HCT116 (cell line): ENCODE results near the gene PNPO. TPM values are rescaled to one million over a fixed set of nuclear protein-coding genes. Genes with fewer than 3 reads are reported as not detected.

ENCODE experiments used
- ATAC-seq: fragments of 200-7000 bp; cut with Tn5 transposase; 2 replicates; pipeline ENCODE4 v1.9.1; 2020; ENCODE audit warnings: mild to moderate bottlenecking, moderate library complexity
- BruUV-seq: library from RNA; stranded (reverse); fragments of 400-500 nt; replicated peaks from 2 replicates; lab custom pipeline; 2021; lab: Mats Ljungman, UMichigan
- CTCF ChIA-PET: fragments of 300-600 bp; sonication (Branson Sonifier 250); formaldehyde crosslinking; loops from one replicate; lab custom pipeline; 2021; ENCODE audit warnings: antibody characterized with exemption; lab: Charles Lee
- POLR2A ChIA-PET: fragments of 300-600, 350-600 bp; sonication (Branson Sonifier 250); formaldehyde crosslinking; loops from one replicate; lab custom pipeline; 2021; ENCODE audit warnings: antibody characterized with exemption; lab: Charles Lee
- RAD21 ChIA-PET, 2 experiments: fragments of 300-600 bp; sonication (Branson Sonifier 250); formaldehyde crosslinking; loops; one replicate each; lab custom pipeline; 2023; ENCODE audit warnings: low total read pairs in 2 of 2; ENCODE audit not compliant: uncharacterized antibody in 2 of 2, unreplicated experiment in 2 of 2, low non-redundant PET in 1 of 2; lab: Charles Lee
- DNase-seq: peaks from one replicate; pipeline ENCODE4 v3.0.0-alpha.2; 2010; ENCODE audit warnings: low read depth, low spot score
- H2AFZ ChIP-seq: fragments of 200-600 bp; shearing (Covaris generic), sonication (generic); 2 replicates; pipeline ENCODE4 v1.6.1; 2017; ENCODE audit warnings: low read depth, mixed run types, mixed read lengths, antibody characterized with exemption, low read length; ENCODE audit not compliant: poor library complexity, severe bottlenecking
- H3K27ac ChIP-seq: 2 replicates; pipeline ENCODE4 v1.5.1; 2012; ENCODE audit warnings: low read depth, low read length
- H3K27me3 ChIP-seq: fragments of 200-600 bp; sonication (generic); 2 replicates; pipeline ENCODE4 v1.6.1; 2016; ENCODE audit warnings: mixed run types, low read length, mixed read lengths; ENCODE audit not compliant: insufficient read depth
- H3K36me3 ChIP-seq, 2 experiments: fragments of 200-500 bp in 1 of 2; fragments of 200-600 bp in 1 of 2; sonication (Bioruptor generic) in 1 of 2; sonication (generic) in 1 of 2; 2 replicates each; pipeline versions ENCODE4 v1.5.1 to v1.6.1; 2014 to 2016; ENCODE audit warnings: low read length in 2 of 2, inconsistent platforms in 1 of 2, mixed read lengths in 1 of 2, mixed run types in 1 of 2; ENCODE audit not compliant: insufficient read depth in 2 of 2, control insufficient read depth in 1 of 2
- H3K4me1 ChIP-seq, 2 experiments: fragments of 200-600 bp in 1 of 2; sonication (generic) in 1 of 2; 2 replicates each; pipeline versions ENCODE4 v1.5.1 to v1.6.1; 2012 to 2017; ENCODE audit warnings: low read length in 2 of 2, inconsistent platforms in 1 of 2, mild to moderate bottlenecking in 1 of 2, mixed read lengths in 1 of 2, mixed run types in 1 of 2, moderate library complexity in 1 of 2; ENCODE audit not compliant: insufficient read depth in 2 of 2, control insufficient read depth in 1 of 2
- H3K4me2 ChIP-seq: fragments of 200-600 bp; sonication (generic); 2 replicates; pipeline ENCODE4 v1.6.1; 2017; ENCODE audit warnings: mixed run types, low read length, mixed read lengths
- H3K4me3 ChIP-seq, 2 experiments: fragments of 200-600 bp in 1 of 2; sonication (generic) in 1 of 2; replicated peaks in 1 of 2; 2 replicates each; pipeline ENCODE4 v1.5.1; 2011 to 2016; ENCODE audit warnings: low read length in 2 of 2, control low read depth in 1 of 2, low read depth in 1 of 2, mild to moderate bottlenecking in 1 of 2, mixed read lengths in 1 of 2, mixed run types in 1 of 2
- H3K79me2 ChIP-seq: fragments of 200-600 bp; sonication (generic); 2 replicates; pipeline ENCODE4 v1.6.1; 2017; ENCODE audit warnings: mild to moderate bottlenecking, mixed run types, low read length, moderate library complexity, mixed read lengths; ENCODE audit not compliant: insufficient read depth
- H3K9ac ChIP-seq: fragments of 200-600 bp; sonication (generic); 2 replicates; pipeline ENCODE4 v1.6.1; 2016; ENCODE audit warnings: low read length, mixed read lengths
- H3K9me2 ChIP-seq: fragments of 200-600 bp; sonication (generic), shearing (Covaris generic); 2 replicates; pipeline ENCODE4 v1.6.1; 2017; ENCODE audit warnings: mixed run types, mild to moderate bottlenecking, moderate library complexity; ENCODE audit not compliant: insufficient read depth
- H3K9me3 ChIP-seq, 2 experiments: fragments of 200-500 bp in 1 of 2; fragments of 200-600 bp in 1 of 2; sonication (Bioruptor generic) in 1 of 2; sonication (generic) in 1 of 2; 2 replicates each; pipeline ENCODE4 v1.6.1; 2014 to 2017; ENCODE audit warnings: low read length in 2 of 2, mixed read lengths in 2 of 2, inconsistent platforms in 1 of 2, low read depth in 1 of 2, mild to moderate bottlenecking in 1 of 2, mixed run types in 1 of 2, moderate library complexity in 1 of 2; ENCODE audit not compliant: control insufficient read depth in 1 of 2, insufficient read depth in 1 of 2
- H4K20me1 ChIP-seq: fragments of 200-600 bp; sonication (generic), shearing (Covaris generic); 2 replicates; pipeline ENCODE4 v1.6.1; 2017; ENCODE audit warnings: mixed run types, mild to moderate bottlenecking, moderate library complexity; ENCODE audit not compliant: insufficient read depth
- ELF1 ChIP-seq: IDR thresholded peaks from 2 replicates; pipeline ENCODE4 v1.6.1; 2012; ENCODE audit warnings: low read depth, borderline replicate concordance
- FOSL1 ChIP-seq: IDR thresholded peaks from 2 replicates; pipeline ENCODE4 v1.6.1; 2012; ENCODE audit warnings: low read depth
- REST ChIP-seq: IDR thresholded peaks from 2 replicates; pipeline ENCODE4 v1.6.1; 2012; ENCODE audit warnings: low read depth
- intact Hi-C: fragments of 100-400 bp; cut with micrococcal nuclease; formaldehyde crosslinking; loops from 2 replicates; pipeline ENCODE4 v1.10.0; 2022
- total RNA-seq: library from RNA; stranded (reverse); gene quantifications from one replicate; pipeline ENCODE4 v1.2.1, GENCODE V29; 2021; ENCODE audit not compliant: unreplicated experiment

PNPO gene
- total RNA-seq, 1 experiment from 2014 or later: 74.9 TPM

GRCh38 chr17:47955497-47956461 is 14.4 kb downstream of the PNPO start:
- POLR2A ChIA-PET: interaction anchor here (3.1 kb wide), 1 partner anchor 15 kb away, joined by 15 read pairs; the partner anchor contains the start of gene CDK5RAP3
- H3K9me3 ChIP-seq: no peaks in the 10 kb centered on the region
- H3K4me2 ChIP-seq: peak overlapping the region; percentile 40
- H3K9me2 ChIP-seq: no peaks in the 10 kb centered on the region
- peak; percentile 25; the same call in 1 of the 2 replicates for ATAC-seq
- H3K36me3 ChIP-seq: no peaks in the 10 kb centered on the region
- no peaks in the 10 kb centered on the region for H3K79me2 ChIP-seq
- no peak overlapping the region; the same call in 1 of the 2 replicates for H3K27ac ChIP-seq
- H3K27me3 ChIP-seq: no peaks in the 10 kb centered on the region
- H2AFZ ChIP-seq: no peak overlapping the region
- no peak overlapping the region for H3K4me3 ChIP-seq
- DNase-seq: no peak
- TF ChIP-seq REST (no peak), FOSL1 (no peak), ELF1 (no peak)
- intact Hi-C loops: no loop called here
- peaks cover 41 to 66% of the 10 kb centered on the region in 2 experiments for H3K4me1 ChIP-seq
- RAD21 ChIA-PET: no interaction called here
- no TSS peak for BruUV-seq
- CTCF ChIA-PET: interaction anchor here (0.8 to 4.2 kb wide), 6 partner anchors 9 to 113 kb away, joined by 3 to 32 read pairs (median 10); partner anchors contain the start of gene CDK5RAP3
- H4K20me1 ChIP-seq: no peaks in the 10 kb centered on the region
- H3K9ac ChIP-seq: 0 out of 2 replicates have a peak overlapping the region, but pooled peaks have one; percentile 6
